ENCODE measurements around the gene CTNNA2. TPM values are rescaled to one million over a fixed set of nuclear protein-coding genes. Genes with fewer than 3 reads are reported as not detected.

The CTNNA2 gene
- total and polyA plus RNA-seq, 11 donors = 0.20 to 0.81 TPM; not detected in 9

DNA sequence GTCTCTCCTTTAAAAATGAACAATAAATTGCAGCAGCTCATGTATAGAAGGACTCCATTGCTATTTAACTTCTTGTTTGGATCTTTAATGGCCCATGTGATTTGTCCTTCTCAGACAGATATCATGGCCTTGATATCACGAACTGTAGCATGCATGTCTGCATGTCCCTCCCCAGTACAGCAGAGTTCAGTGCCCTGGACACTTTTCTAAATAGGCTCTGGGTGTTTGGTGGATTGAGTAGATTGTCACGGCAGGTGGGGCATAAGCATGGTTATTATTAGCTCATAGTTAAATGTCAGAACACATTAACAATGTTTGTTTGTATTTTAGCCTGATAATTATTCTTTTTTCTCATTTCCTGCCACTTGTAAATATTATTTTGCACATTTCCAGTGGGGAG lies 673.4 kb downstream of the CTNNA2 start:
- Histone ChIP-seq H3K27me3 (no peaks in the 10 kb centered on the region), H3K9me3 (peaks cover 0 to 3% (median 0%) of the 10 kb centered on the region in 12 donors), H3K36me3 (no peaks in the 10 kb centered on the region), H3K4me1 (peaks cover 0 to 5% (median 0%) of the 10 kb centered on the region in 12 donors), H3K27ac (no peak overlapping the region), H3K4me3 (no peak overlapping the region)
- peak in 2 of 4 donors; percentile 52 to 74 for ATAC-seq
- WGBS, 4 donors = 33 to 50% (median 38%) methylated on average over 2 of the region's 2 CpGs
- TF ChIP-seq POLR2A (IDR thresholded peaks at IDR 0.05) = no peak
- TF ChIP-seq CTCF (IDR thresholded peaks at IDR 0.05) = no peak
- DNase-seq = no peak
- intact Hi-C loops (cut with DNase I) = no loop called here

- H3K36me3 ChIP-seq = no peaks in the 10 kb centered on the region
- intact Hi-C loops (cut with DNase I) = no loop called here
- no peak for DNase-seq
- no peak for ATAC-seq
- H3K4me1 ChIP-seq = peaks cover 0 to 5% (median 0%) of the 10 kb centered on the region in 12 donors
- no peaks in the 10 kb centered on the region for H3K9me3 ChIP-seq
- no peak overlapping the region for H3K4me3 ChIP-seq
- TF ChIP-seq CTCF (IDR thresholded peaks at IDR 0.05) = no peak
- no peak for TF ChIP-seq POLR2A (IDR thresholded peaks at IDR 0.05)
- no peaks in the 10 kb centered on the region for H3K27me3 ChIP-seq
- H3K27ac ChIP-seq = no peak overlapping the region
- 39 to 46% (median 44%) methylated on average over 5 of the region's 5 CpGs for WGBS, 4 donors
Observed at GRCh38 chr2:80187156-80187555, 674.3 kb downstream of the CTNNA2 start.

GRCh38 chr2:80190166-80190565 lies 677.3 kb downstream of the CTNNA2 start:
- no peaks in the 10 kb centered on the region for H3K9me3 ChIP-seq
- WGBS, 4 donors = 90 to 96% (median 93%) methylated on average over 5 of the region's 5 CpGs
- peaks cover 0 to 5% (median 0%) of the 10 kb centered on the region in 12 donors for H3K4me1 ChIP-seq
- no peak overlapping the region for H3K27ac ChIP-seq
- no peak overlapping the region for H3K4me3 ChIP-seq
- TF ChIP-seq CTCF (IDR thresholded peaks at IDR 0.05) (no peak), POLR2A (IDR thresholded peaks at IDR 0.05) (no peak)
- DNase-seq (no peak), ATAC-seq (no peak)
- H3K27me3 ChIP-seq = no peaks in the 10 kb centered on the region
- intact Hi-C loops (cut with DNase I) = no loop called here
- H3K36me3 ChIP-seq = no peaks in the 10 kb centered on the region

- Histone ChIP-seq H3K9me3 (no peaks in the 10 kb centered on the region), H3K4me1 (no peaks in the 10 kb centered on the region), H3K4me3 (no peak overlapping the region), H3K27ac (no peak overlapping the region), H3K36me3 (no peaks in the 10 kb centered on the region), H3K27me3 (no peaks in the 10 kb centered on the region)
- no peak for ATAC-seq
- no peak for DNase-seq
- no peak for TF ChIP-seq CTCF (IDR thresholded peaks at IDR 0.05)
- TF ChIP-seq POLR2A (IDR thresholded peaks at IDR 0.05) = no peak
- intact Hi-C loops (cut with DNase I) = no loop called here
Observed at GRCh38 chr2:80193566-80193965, 680.7 kb downstream of the CTNNA2 start.
